GM18511 (cell line): ENCODE measurements around the gene TMIGD3.
A peak's percentile ranks its signal among the peaks of the same experiment; 100 is the strongest.
"Not testable (repeated sequence)": the region's sequence is repeated elsewhere in the genome, so short reads cannot be mapped to it uniquely, and the experiment has no call there.

Experiments used
- ATAC-seq: cut with Tn5 transposase; IDR thresholded peaks from one replicate; pipeline ENCODE4 v1.9.1; 2021; ENCODE audit warnings: mild to moderate bottlenecking, moderate library complexity; ENCODE audit not compliant: unreplicated experiment

Gene TMIGD3

GRCh38 chr1:111503585-111504060 is at the start of gene TMIGD3, which contains the start of gene ADORA3:
TMIGD3 (minus strand) TSS chr1:111503633; CDS start chr1:111503354, 279 bp downstream.
ADORA3 (minus strand) TSS chr1:111503633; CDS start chr1:111503354, 279 bp downstream.
- ATAC-seq: no peak

- ATAC-seq: no peak
Measured at GRCh38 chr1:111553196-111553595, 49.8 kb upstream of the TMIGD3 start.

DNA sequence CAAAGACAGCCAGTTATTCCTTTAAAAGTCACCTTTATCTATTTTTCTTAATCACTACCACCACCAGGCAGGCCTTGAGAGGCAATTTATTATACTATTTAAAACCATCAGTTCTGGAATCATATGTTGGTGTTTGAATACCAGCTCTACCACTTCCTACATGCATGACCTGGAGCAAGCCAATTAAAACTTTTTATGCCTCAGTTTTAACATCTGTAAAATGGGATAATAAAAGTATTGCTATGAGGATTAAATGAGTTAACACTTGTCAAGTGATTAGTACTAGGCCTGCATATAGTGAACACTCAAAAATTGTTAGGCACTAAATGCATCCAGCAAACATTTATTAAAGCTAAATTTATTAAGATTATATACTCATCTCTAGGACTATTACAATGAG is 49.2 kb upstream of the TMIGD3 start:
- no peak for ATAC-seq

- ATAC-seq: no peak
Measured at GRCh38 chr1:111551623-111552411, 48.4 kb upstream of the TMIGD3 start.

DNA sequence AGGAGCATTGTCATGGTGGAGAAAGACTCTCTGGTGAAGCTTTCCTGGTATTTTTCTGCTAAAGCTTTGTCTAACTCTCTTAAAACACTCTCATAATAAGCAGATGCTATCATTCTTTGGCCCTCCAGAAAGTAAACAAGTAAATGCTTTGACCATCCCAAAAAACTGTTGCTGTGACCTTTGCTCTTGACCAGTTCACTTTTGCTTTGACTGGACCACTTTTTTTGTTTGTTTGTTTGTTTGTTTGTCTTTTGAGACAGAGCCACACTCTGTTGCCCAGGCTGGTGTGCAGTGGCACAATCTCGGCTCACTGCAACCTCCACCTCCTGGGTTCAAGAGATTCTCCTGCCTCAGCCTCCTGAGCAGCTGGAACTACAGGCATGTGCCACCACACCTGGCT is 44.4 kb upstream of the TMIGD3 start:
- not testable (repeated sequence) for ATAC-seq

- no peak for ATAC-seq
Measured at GRCh38 chr1:111542187-111542586, 38.8 kb upstream of the TMIGD3 start.

- ATAC-seq: no peak
Measured at GRCh38 chr1:111541721-111542120, 38.3 kb upstream of the TMIGD3 start.

- ATAC-seq: no peak
Measured at GRCh38 chr1:111540928-111541327, 37.5 kb upstream of the TMIGD3 start.

DNA sequence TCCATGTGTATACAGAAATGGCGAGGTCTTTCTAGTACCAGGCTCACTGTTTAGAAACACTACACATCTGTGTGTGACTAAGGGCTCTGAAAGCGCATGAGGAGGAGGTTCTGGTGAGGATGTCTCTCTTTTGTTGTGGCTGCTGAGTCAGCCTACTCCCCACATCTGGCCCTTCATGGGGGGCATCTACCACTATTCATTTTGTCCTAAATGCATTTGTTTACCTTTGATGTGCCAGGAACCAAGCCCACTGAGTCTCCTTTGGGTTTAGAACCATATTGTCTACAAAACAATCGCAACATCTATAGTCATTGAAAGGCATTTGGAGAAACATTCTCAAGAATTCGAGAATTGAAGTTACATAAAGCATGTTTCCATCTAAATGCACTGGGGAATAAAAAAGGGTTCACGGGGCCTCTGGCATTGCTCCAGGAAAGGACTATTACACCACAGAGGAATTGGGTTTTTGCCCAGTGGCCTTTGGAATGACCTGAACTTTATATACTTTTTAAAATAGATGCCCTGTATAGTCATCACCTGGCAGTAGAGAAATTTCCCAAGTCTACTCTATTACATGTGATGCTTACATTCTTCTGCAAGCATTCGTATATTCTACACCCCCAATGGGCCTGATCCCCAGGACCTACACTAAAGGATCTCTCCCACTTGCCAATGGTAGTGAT is 35.1 kb upstream of the TMIGD3 start:
- ATAC-seq: no peak

GRCh38 chr1:111535256-111536191 is 32.1 kb upstream of the TMIGD3 start:
- no peak for ATAC-seq

DNA sequence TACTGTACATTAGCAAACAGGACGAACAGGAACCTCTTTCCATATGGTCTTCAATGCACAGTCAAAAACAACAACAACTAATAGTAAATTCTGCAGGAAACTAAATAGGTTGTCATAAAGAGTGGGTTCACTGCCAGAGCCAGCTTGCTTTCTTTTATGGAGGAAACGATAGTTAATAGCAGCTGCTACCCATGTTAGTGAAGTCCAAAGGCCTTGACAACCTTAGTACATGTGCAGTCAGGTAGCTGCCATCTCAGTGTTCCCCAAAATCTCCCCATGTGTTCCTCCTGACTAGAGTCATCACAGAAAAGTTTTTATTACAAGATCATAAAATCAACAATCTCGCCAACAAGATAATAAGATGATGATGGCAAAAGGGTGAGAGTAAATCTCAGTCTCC is 16.6 kb upstream of the TMIGD3 start:
- no peak for ATAC-seq

DNA sequence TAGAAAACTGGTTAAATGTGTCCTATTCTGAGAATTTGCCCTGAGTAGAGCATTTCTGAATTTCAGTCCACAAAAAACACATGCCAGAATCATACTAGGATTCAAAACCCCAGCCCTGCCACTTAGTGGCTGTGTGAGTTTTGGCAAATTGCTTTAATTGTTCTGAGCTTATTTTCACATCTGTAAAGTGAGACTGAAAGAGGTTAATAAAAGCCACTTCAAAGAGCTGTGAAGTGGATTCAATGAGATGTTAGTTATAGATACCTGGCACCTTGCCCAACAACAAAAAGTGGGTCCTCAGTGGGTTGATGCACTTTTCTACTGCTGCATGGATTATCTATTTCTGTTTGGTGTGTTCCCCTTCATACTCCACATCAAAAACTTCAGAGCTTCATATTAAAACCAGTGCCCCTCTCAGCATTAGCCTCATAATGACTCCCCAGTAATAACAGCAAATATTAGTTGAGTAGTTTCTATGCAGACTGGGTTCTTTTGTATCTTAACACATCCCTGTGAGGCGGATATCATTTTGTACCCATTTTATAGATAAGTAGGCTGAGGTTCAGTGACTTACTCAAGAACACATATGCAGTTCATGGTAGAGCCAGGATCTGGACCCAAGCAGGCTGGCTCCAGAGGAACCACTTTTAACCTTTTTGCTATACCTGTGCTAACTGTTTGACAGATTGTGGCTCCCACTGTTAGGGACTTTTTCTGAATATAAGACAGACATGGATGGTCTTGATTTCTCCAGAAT is 14.2 kb upstream of the TMIGD3 start:
- ATAC-seq: no peak

- ATAC-seq: peak; percentile 42
Measured at GRCh38 chr1:111516005-111516535, 12.6 kb upstream of the TMIGD3 start.

- peak; percentile 36 for ATAC-seq
Measured at GRCh38 chr1:111515291-111516004, 12.0 kb upstream of the TMIGD3 start.

GRCh38 chr1:111513410-111514020 is 10.1 kb upstream of the TMIGD3 start:
- ATAC-seq: no peak

- ATAC-seq: no peak
Measured at GRCh38 chr1:111512931-111513330, 9.5 kb upstream of the TMIGD3 start.

- ATAC-seq: no peak
Measured at GRCh38 chr1:111512132-111512889, 8.9 kb upstream of the TMIGD3 start.

GRCh38 chr1:111511370-111511769 is 7.9 kb upstream of the TMIGD3 start:
- no peak for ATAC-seq
